Measurements from ENCODE around the gene ATP6V0A4.

ATP6V0A4 gene

GRCh38 chr7:138804618-138805017, 6.6 kb upstream of the ATP6V0A4 start:
- H2AFZ ChIP-seq (ENCODE audit: low read depth), result no peak overlapping the region
- no peak overlapping the region for H3K9ac ChIP-seq
- no peaks in the 10 kb centered on the region for H3K79me2 ChIP-seq (ENCODE audit: insufficient read depth, low read depth)
- H3K4me2 ChIP-seq, result no peak overlapping the region
- TF ChIP-seq CTCF (conservative IDR thresholded peaks at IDR 0.05; ENCODE audit: low read depth, low read length), result no peak
- H3K4me1 ChIP-seq (ENCODE audit: low read depth, poor library complexity, severe bottlenecking), result no peaks in the 10 kb centered on the region
- H4K20me1 ChIP-seq (ENCODE audit: insufficient read depth), result no peaks in the 10 kb centered on the region
- no peak overlapping the region for H3K27ac ChIP-seq
- no peaks in the 10 kb centered on the region for H3K36me3 ChIP-seq (ENCODE audit: insufficient read depth)
- H3K27me3 ChIP-seq (ENCODE audit: insufficient read depth, low read depth), result no peaks in the 10 kb centered on the region
- no peak overlapping the region for H3K4me3 ChIP-seq (IDR thresholded peaks at IDR 0.05; ENCODE audit: insufficient read depth, low read depth, low read length)

- H3K36me3 ChIP-seq (ENCODE audit: insufficient read depth), result no peaks in the 10 kb centered on the region
- no peak overlapping the region for H3K27ac ChIP-seq
- no peak for TF ChIP-seq CTCF (conservative IDR thresholded peaks at IDR 0.05; ENCODE audit: low read depth, low read length)
- no peaks in the 10 kb centered on the region for H3K4me1 ChIP-seq (ENCODE audit: low read depth, poor library complexity, severe bottlenecking)
- no peak overlapping the region for H3K9ac ChIP-seq
- no peak overlapping the region for H3K4me3 ChIP-seq (IDR thresholded peaks at IDR 0.05; ENCODE audit: insufficient read depth, low read depth, low read length)
- H2AFZ ChIP-seq (ENCODE audit: low read depth), result no peak overlapping the region
- no peaks in the 10 kb centered on the region for H3K79me2 ChIP-seq (ENCODE audit: insufficient read depth, low read depth)
- no peak overlapping the region for H3K4me2 ChIP-seq
- H3K27me3 ChIP-seq (ENCODE audit: insufficient read depth, low read depth), result no peaks in the 10 kb centered on the region
- H4K20me1 ChIP-seq (ENCODE audit: insufficient read depth), result no peaks in the 10 kb centered on the region
Measured at GRCh38 chr7:138802706-138803105, 4.7 kb upstream of the ATP6V0A4 start.

- no peak for TF ChIP-seq CTCF (conservative IDR thresholded peaks at IDR 0.05; ENCODE audit: low read depth, low read length)
Measured at GRCh38 chr7:138801256-138801655, 3.3 kb upstream of the ATP6V0A4 start.

GRCh38 chr7:138799336-138800000, 1.5 kb upstream of the ATP6V0A4 start:
- H3K36me3 ChIP-seq (ENCODE audit: insufficient read depth), result no peaks in the 10 kb centered on the region
- H3K79me2 ChIP-seq (ENCODE audit: insufficient read depth, low read depth), result no peaks in the 10 kb centered on the region
- no peaks in the 10 kb centered on the region for H3K27me3 ChIP-seq (ENCODE audit: insufficient read depth, low read depth)
- H3K4me1 ChIP-seq (ENCODE audit: low read depth, poor library complexity, severe bottlenecking), result no peaks in the 10 kb centered on the region
- H3K27ac ChIP-seq, result no peak overlapping the region
- no peak for TF ChIP-seq CTCF (conservative IDR thresholded peaks at IDR 0.05; ENCODE audit: low read depth, low read length)
- no peak overlapping the region for H3K4me3 ChIP-seq (IDR thresholded peaks at IDR 0.05; ENCODE audit: insufficient read depth, low read depth, low read length)
- H2AFZ ChIP-seq (ENCODE audit: low read depth), result no peak overlapping the region
- H3K4me2 ChIP-seq, result no peak overlapping the region
- no peak overlapping the region for H3K9ac ChIP-seq
- H4K20me1 ChIP-seq (ENCODE audit: insufficient read depth), result no peaks in the 10 kb centered on the region

More at GRCh38 chr7:138801256-138801655, 3.3 kb upstream of the ATP6V0A4 start:
- no peaks in the 10 kb centered on the region for H3K4me1 ChIP-seq (ENCODE audit: low read depth, poor library complexity, severe bottlenecking)
- no peaks in the 10 kb centered on the region for H3K79me2 ChIP-seq (ENCODE audit: insufficient read depth, low read depth)
- no peaks in the 10 kb centered on the region for H3K36me3 ChIP-seq (ENCODE audit: insufficient read depth)
- H4K20me1 ChIP-seq (ENCODE audit: insufficient read depth), result no peaks in the 10 kb centered on the region
- H3K27me3 ChIP-seq (ENCODE audit: insufficient read depth, low read depth), result no peaks in the 10 kb centered on the region
- H3K9ac ChIP-seq, result no peak overlapping the region
- H3K27ac ChIP-seq, result no peak overlapping the region
- H3K4me3 ChIP-seq (IDR thresholded peaks at IDR 0.05; ENCODE audit: insufficient read depth, low read depth, low read length), result no peak overlapping the region
- no peak overlapping the region for H2AFZ ChIP-seq (ENCODE audit: low read depth)
- no peak overlapping the region for H3K4me2 ChIP-seq
